ENCODE results near the gene CMKLR1.
A peak's percentile ranks its signal among the peaks of the same experiment; 100 is the strongest.

Gene CMKLR1

GRCh38 chr12:108338915-108339657 lies at the start of gene CMKLR1:
TSS of gene CMKLR1 (minus strand) at chr12:108339311. CDS start at chr12:108293591, 45,720 bp downstream.
- no peak for DNase-seq

- no peak for DNase-seq
These were observed 48.7 kb upstream of the CMKLR1 start for GRCh38 chr12:108387771-108388170.

DNA sequence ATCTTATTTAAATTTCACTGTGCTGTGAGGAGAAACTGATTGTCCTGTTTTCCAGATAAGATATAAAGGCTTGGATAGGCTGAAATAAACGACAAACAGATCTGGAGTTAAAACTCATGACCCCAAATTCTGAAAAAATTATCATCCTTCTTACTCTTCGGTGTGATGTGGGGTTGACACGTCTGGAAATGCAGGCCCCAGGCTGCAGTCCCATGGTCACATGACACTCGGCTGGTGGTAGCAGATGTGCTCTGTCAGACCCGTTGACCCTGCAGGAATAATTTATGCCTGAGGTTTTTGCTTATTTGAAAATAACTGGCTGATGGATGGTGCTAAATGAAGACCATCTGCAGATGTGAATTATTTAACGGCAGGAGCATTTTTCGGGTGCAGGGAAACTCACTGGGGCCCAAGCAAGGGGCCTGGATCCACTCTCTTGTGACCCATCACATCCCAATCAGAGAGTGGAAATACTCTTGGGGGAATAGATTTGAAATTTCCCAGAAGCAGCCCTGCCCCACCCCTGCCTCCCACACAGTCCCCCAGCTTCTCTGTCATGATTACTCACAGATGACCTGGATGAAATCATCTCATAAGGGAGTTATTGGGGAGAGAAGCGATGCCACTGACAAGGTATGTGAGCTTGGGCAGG lies 47.7 kb upstream of the CMKLR1 start:
- no peak for DNase-seq

GRCh38 chr12:108382437-108382801 lies 43.3 kb upstream of the CMKLR1 start:
- no peak for DNase-seq

DNA sequence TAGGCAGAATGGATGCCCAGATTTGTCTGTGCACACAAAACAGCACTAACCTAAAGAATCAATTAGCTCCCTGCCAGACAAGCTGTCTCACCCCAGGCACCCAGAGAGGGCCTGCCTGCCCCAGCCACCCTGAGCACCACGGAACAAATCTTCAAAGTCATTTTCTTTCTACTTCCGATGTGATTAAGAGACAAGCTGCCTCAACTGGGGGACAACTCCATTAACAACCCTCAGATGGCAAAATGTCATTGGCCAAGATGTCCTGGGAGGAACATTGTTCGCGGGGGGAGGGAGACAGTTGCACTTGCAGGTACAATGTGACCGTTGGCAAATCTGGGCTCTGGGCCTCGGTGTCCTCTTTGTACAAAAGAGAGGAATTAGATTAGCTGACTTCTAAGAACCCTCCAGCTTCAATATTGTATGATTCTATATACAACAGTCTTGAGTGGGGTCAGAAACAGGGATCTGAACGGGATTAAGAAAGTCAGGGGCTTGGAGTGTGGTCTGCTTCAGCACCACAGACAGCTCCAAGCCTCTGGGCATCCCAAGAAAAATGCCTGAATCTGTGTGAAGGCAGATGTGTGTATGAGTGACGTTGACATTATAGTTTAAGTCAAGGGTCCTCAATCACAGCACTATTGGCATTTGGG lies 42.8 kb upstream of the CMKLR1 start:
- no peak for DNase-seq

DNA sequence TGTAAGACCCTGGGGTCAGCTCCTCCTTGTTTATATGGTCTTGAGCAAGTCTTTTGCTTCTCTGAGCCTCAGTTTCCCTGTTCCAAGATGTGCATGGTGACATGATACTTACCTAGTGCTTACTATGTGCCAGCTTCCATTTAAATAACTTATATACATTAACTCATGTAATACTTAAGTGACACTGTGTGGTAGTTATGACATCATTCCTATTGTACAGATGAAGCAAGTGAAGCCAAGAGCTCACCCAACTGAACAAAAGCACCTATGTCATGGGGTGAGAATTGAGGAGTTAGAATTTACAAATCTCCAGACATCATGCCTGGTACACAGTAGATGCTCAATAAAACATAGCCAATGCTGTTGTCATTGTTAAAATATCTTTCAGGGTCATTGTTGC lies 41.3 kb upstream of the CMKLR1 start:
- no peak for DNase-seq

DNA sequence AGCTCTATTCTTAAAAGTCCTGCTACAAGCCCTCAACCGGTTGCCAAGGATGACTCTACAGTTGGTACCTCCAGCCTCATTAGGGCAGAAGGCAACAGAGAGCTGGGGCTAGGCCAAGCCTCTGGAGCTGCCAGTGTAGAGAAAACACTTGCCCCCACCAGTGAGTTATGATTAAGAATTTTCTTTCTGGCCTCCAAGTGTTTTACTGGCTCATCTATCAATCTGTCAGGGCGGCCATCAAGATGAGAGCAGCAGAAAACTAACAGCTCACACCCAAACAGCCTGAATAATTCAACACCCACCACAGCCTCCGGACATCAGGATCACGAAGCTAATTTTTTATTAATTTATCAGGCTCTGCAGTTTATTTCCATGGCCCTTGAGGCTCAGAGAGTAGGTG lies 40.7 kb upstream of the CMKLR1 start:
- DNase-seq: no peak

DNA sequence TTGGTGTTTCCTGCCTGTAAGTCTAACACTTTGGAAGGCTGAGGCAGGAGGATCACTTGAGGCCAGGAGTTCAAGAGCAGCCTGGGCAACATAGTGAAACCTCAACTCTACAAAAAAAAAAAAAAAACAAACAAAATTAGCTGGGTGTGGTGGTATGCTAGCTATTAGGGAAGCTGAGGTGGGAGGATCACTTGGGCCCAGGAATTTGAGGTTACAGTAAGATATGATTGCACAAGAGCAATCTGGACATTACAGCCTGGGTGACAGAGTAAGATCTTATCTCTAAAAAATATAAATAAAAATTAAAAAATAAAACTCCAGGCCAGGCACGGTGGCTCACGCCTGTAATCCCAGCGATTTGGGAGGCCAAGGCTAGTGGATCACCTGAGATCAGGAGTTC lies 39.8 kb upstream of the CMKLR1 start:
- DNase-seq: no peak

DNA sequence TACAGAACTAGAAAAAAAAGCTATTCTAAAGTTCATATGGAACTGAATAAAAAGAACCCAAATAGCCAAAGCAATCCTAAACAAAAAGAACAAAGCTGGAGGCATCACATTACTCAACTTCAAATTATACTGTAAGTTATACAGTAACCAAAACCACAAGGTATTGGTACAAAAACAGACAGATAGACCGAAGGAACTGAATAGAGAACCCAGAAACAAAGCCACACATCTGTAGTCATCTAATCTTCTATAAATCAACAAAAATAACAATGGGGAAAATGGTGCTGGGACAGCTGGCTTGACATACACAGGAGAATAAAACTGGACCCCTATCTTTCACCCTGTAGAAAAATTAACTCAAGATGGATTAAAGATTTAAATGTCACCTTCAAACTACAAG lies 38.1 kb upstream of the CMKLR1 start:
- no peak for DNase-seq

- DNase-seq: no peak
These were observed 37.0 kb upstream of the CMKLR1 start for GRCh38 chr12:108375986-108376663.

- no peak for DNase-seq
These were observed 35.6 kb upstream of the CMKLR1 start for GRCh38 chr12:108374596-108375320.

- no peak for DNase-seq
These were observed 34.0 kb upstream of the CMKLR1 start for GRCh38 chr12:108373111-108373510.

DNA sequence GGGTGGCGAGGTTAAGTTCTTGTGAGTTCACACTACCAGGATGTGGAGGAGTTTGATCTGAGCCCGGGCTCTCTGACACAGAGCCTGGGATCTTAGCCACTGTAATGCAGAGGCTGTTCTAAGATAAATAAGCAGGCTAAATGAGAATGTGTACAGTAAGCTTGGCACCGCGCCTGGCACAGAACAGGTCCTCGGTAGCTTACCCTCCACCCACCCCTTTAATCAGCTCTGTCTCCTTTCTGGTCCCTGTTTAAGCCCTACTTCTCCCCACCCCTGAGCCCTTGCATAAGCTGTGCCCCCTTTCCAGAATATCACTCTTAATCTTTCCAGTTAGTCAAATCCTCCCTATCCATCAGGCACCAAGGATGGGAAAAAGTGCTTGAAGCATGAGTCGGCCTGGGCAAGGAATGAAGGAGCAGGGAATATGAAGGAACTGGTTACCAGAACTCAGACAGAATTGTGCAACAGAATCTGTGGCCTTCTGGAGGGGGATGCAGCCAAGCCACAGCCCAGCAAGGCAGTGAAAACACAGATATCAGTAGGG lies 32.8 kb upstream of the CMKLR1 start:
- DNase-seq: no peak

DNA sequence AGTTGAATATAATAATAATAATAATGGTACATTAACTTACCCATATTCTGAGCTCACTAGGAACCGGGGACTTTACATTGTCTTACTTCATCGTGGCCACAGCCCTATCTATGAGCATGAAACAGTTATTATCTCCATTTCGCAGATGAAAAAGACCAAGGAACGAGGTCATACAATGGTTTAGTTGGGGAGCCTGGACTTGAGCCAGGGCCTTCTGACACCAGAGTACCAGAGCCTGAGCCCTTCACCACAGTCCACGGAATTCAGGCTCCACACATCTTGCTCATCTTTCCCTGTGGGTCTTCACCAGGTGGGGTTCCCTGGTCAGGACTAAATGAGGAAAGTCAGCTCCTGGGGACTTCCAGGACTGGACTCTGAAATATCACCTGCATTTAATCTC lies 31.3 kb upstream of the CMKLR1 start:
- no peak for DNase-seq

GRCh38 chr12:108369736-108370396 lies 30.8 kb upstream of the CMKLR1 start:
- no peak for DNase-seq

GRCh38 chr12:108368089-108368488 lies 29.0 kb upstream of the CMKLR1 start:
- DNase-seq: no peak

DNA sequence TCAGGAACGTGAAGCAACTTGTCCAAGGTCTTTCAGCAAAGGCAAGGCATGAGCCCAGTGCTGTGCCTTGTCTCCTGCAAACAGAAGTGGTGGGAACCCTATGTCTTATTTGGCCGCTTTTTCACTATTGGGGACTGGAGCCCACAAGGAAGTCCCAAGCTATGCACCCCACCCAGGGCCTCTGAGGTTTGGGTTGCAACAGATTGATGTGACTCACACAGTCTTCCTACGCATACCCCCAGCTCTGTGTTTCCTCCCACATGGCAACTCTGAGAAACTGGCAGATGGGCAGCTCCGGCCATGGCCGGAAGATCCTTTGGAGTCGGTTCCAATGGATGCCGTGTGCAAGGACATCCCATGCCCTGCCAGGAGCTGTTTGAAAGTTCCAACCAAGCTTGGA lies 28.3 kb upstream of the CMKLR1 start:
- peak; percentile 59 for DNase-seq

DNA sequence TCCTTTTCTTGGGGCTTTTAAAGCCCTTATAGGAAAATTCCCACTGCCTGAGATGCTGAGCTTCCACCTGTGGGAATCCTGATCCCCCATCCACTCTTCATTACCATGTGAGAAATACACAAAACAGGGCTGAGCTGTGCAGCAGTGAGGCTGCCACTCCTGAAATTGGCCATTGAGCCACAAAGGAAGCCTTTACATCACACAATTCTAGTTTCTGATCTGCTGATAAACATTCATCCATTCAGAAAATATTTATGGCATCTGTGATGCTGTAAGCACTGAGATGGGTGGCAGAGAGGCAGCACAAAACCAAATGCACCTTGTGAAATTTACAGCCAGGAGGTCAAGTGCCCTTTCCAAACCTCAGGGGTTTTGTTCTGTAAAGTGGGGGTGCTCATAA lies 26.2 kb upstream of the CMKLR1 start:
- no peak for DNase-seq

- DNase-seq: no peak
These were observed 25.8 kb upstream of the CMKLR1 start for GRCh38 chr12:108364879-108365278.

- no peak for DNase-seq
These were observed 24.5 kb upstream of the CMKLR1 start for GRCh38 chr12:108363565-108363964.

DNA sequence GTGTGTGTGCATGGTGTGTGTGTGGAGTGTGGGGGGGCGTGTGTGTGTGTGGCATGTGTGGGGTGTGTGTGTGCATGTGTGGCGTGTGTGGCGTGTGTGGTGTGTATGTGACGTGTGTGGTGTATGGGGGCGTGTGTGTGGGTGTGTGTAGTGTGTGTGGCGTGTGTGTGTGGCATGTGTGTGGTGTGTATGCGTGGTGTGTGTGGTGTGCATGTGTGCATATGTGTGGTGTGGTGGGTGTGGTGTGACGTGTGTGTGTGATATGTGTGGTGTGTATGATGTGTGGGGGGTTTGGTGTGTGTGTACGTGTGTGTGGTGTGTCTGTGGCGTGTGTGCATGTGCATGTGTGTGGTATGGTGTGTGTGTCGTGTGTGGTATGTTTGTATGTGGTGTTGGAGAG lies 24.1 kb upstream of the CMKLR1 start:
- no peak for DNase-seq

- DNase-seq: no peak
These were observed 22.5 kb upstream of the CMKLR1 start for GRCh38 chr12:108361606-108362005.

All from CD4-positive, alpha-beta T cell treated with Interleukin-15 for 1 hour (primary cell).